Ovary (tissue), 9 donors: ENCODE measurements around the gene HIPK1. TPM values are rescaled to one million over a fixed set of nuclear protein-coding genes. Genes with fewer than 3 reads are reported as not detected.

Experiments
- DNase-seq, 5 donors: peaks; one replicate each; pipeline ENCODE4 v3.0.0-alpha.2; 2019 to 2020
- H3K27ac ChIP-seq, 2 donors: fragments of 200-600 bp; one replicate each; pipeline versions ENCODE4 v1.5.1 to v1.8.0; 2019 to 2022
- H3K27me3 ChIP-seq: fragments of 200-600 bp; one replicate; pipeline ENCODE4 v1.8.0; 2022
- H3K36me3 ChIP-seq: fragments of 200-600 bp; sonication (generic); one replicate; pipeline ENCODE4 v1.5.1; 2019
- H3K4me1 ChIP-seq: one replicate; pipeline ENCODE4 v1.8.1; 2013; ENCODE audit warnings: mild to moderate bottlenecking, moderate library complexity; ENCODE audit not compliant: insufficient read depth
- H3K4me3 ChIP-seq: fragments of 200-600 bp; sonication (generic); one replicate; pipeline ENCODE4 v1.5.1; 2017
- H3K9me3 ChIP-seq, 2 donors: fragments of 200-600 bp in 1 of 2; sonication (generic) in 1 of 2; one replicate each; pipeline versions ENCODE4 v1.5.1 to v1.8.1; 2013 to 2019; ENCODE audit warnings: mild to moderate bottlenecking in 1 of 2, moderate library complexity in 1 of 2
- EP300 ChIP-seq: sonication (generic); formaldehyde crosslinking; IDR thresholded peaks from one replicate; pipeline ENCODE4 v1.6.1; 2017; ENCODE audit warnings: antibody characterized with exemption
- POLR2A ChIP-seq: fragments of 450-650 bp; IDR thresholded peaks from one replicate; pipeline ENCODE4 v1.6.1; 2017; ENCODE audit warnings: antibody characterized with exemption, mild to moderate bottlenecking, moderate library complexity
- WGBS, 3 donors: extraction: QIAGEN DNeasy Blood & Tissue Kit in 1 of 3; methylation state at CpG; one replicate each; pipeline versions ENCODE4 v1.1.5 to v1.1.7; 2013 to 2017; 5-methylcytosine and 5-hydroxymethylcytosine counted together
- intact Hi-C, 4 donors: fragments of 100-400 bp; cut with DNase I; formaldehyde crosslinking; loops; one replicate each; pipeline versions ENCODE4 v1.11.0 to v1.15.1; 2022 to 2023
- polyA plus RNA-seq, 2 donors: library from polyadenylated mRNA; stranded (reverse); fragments of 200-250 nt in 1 of 2; fragments of 350-450 nt in 1 of 2; fragmentation: Illumina TruSeq in 1 of 2; extraction: RNeasy Lipid Tissue Mini Kit (QIAGEN cat#74804) in 1 of 2; gene quantifications; one replicate each; pipeline ENCODE4 v1.2.3, GENCODE V29; 2013 to 2014
- total RNA-seq, 7 donors: library from RNA; depleted of rRNA in 2 of 7; stranded (reverse); fragments of >200 nt in 2 of 7; fragmentation: NEBNext Ultra II Directional in 3 of 7; extraction: Animal tissue kit (Norgen Biotek cat#: 25700) in 3 of 7; gene quantifications; one replicate each; pipeline versions ENCODE4 v1.1.0 to v1.2.4, GENCODE V29; 2016 to 2023
- TF ChIP-seq, protein P1 (sequence below), 3 donors: fragments of 450-650 bp in 2 of 3; fragments of 200-600 bp in 1 of 3; IDR thresholded peaks; one replicate each; pipeline versions ENCODE4 v1.5.1 to v1.8.0; 2016 to 2022; ENCODE audit warnings: antibody characterized with exemption in 3 of 3, mild to moderate bottlenecking in 1 of 3
- donor health status: DM: no; HTN: no; CAD: no; lungs with moderate emphysema.
- donor health status: DM: no; HTN: no; CAD: no.
- donor health status: Bipolar disorder and iron deficiency.
- donor health status: DM: yes; HTN: yes; CAD: no.
- donor health status: DM: no; HTN: no; CAD: no.
- donor health status: DM: yes; HTN: yes; CAD: no.

Gene HIPK1
- total and polyA plus RNA-seq, 9 donors, result 17.5 to 77.0 (median 61.7) TPM

- H3K27me3 ChIP-seq, result no peaks in the 10 kb centered on the region
- no peak overlapping the region for H3K4me3 ChIP-seq
- H3K36me3 ChIP-seq, result no peaks in the 10 kb centered on the region
- peaks cover 1% of the 10 kb centered on the region for H3K4me1 ChIP-seq
- intact Hi-C loops, result loop anchor here in 2 of 4 donors (10.0 kb wide), 2 partner anchors 146 to 216 kb away; partner anchors contain the start of gene PHTF1 (in 1 of the 2)
- 73 to 93% (median 91%) methylated on average over 3 of the region's 3 CpGs for WGBS, 3 donors
- H3K9me3 ChIP-seq, result no peaks in the 10 kb centered on the region
- no peak overlapping the region for H3K27ac ChIP-seq
- DNase-seq, result no peak
- TF ChIP-seq POLR2A, result no peak
Observed at GRCh38 chr1:113901191-113901590, 27.9 kb upstream of the HIPK1 start.

DNA sequence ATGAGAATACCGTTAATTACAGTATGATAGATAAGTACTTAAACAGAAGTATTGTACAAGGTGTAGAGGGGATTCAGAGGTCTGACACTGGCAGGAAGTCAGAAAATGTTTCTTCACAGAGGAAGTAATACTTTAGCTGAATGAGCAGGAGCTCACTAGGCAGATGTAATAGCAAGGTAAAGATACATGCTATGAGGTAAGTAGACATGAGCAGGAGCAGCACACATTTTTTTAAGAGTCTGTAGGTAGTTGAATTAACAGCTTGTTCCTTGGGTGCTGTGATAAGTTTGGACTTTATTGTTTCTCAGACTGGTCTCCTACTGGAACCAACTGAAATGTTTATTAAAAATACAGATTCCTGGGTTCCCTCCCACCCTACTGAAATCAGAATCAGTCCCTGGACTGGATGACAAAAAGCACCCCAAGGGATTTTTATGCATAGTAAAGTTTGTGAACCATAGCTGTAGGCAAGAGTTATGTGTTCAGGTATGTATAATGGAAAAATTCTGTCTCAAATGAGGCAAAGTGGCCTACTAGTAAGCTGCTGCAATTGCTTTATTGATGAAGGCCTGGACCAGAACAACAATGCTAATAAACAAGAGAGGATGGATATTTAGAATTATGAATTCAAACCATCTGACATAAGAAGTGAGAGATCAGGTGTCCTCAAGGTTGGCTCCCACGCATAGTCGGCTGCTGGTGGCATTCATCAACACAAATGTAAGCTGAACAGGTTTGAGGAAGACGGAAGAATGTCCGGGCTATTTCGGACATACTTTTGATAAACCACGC is 25.4 kb upstream of the HIPK1 start:
- TF ChIP-seq, protein P1, sequence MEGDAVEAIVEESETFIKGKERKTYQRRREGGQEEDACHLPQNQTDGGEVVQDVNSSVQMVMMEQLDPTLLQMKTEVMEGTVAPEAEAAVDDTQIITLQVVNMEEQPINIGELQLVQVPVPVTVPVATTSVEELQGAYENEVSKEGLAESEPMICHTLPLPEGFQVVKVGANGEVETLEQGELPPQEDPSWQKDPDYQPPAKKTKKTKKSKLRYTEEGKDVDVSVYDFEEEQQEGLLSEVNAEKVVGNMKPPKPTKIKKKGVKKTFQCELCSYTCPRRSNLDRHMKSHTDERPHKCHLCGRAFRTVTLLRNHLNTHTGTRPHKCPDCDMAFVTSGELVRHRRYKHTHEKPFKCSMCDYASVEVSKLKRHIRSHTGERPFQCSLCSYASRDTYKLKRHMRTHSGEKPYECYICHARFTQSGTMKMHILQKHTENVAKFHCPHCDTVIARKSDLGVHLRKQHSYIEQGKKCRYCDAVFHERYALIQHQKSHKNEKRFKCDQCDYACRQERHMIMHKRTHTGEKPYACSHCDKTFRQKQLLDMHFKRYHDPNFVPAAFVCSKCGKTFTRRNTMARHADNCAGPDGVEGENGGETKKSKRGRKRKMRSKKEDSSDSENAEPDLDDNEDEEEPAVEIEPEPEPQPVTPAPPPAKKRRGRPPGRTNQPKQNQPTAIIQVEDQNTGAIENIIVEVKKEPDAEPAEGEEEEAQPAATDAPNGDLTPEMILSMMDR (IDR thresholded peaks at IDR 0.05), result no peak
- no peak for TF ChIP-seq EP300
- no peak for TF ChIP-seq POLR2A
- DNase-seq, result no peak
- intact Hi-C loops, result loop anchor here in 3 of 4 donors (2.0 to 10.0 kb wide), 3 partner anchors 25 to 219 kb away; partner anchors contain the start of genes HIPK1 (in 2 of the 3) and PHTF1 (in 1 of the 3)
- no peaks in the 10 kb centered on the region for H3K9me3 ChIP-seq
- peaks cover 2% of the 10 kb centered on the region for H3K4me1 ChIP-seq
- peak overlapping the region; percentile 71 for H3K4me3 ChIP-seq
- no peaks in the 10 kb centered on the region for H3K36me3 ChIP-seq
- 13 to 16% (median 14%) methylated on average over 7 of the region's 7 CpGs for WGBS, 3 donors
- peak overlapping the region; percentile 77 to 86 for H3K27ac ChIP-seq
- no peaks in the 10 kb centered on the region for H3K27me3 ChIP-seq

DNA sequence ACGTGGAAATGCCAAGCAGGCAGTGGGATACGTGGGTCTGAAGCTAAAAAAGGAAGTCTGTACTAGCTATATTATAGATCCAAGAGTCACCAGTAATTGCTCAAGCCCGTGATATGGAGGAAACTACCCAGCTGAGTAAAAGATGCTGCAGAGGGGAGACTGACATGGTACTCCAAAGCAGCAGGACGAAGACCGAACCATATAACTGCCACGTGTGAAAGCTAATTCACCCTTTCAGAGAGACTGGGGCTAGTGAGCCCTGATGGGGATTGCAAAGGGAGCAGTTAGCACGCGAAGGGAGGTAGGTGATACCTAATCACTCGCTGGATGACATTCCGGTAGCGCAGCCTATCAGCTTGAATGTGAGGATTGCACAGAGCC is 24.8 kb upstream of the HIPK1 start:
- no peak for DNase-seq
- H3K4me1 ChIP-seq, result peaks cover 2% of the 10 kb centered on the region
- H3K9me3 ChIP-seq, result no peaks in the 10 kb centered on the region
- no peaks in the 10 kb centered on the region for H3K36me3 ChIP-seq
- no peak for TF ChIP-seq POLR2A
- TF ChIP-seq EP300, result no peak
- TF ChIP-seq, protein P1 (IDR thresholded peaks at IDR 0.05), result no peak
- H3K4me3 ChIP-seq, result peak overlapping the region; percentile 71
- H3K27ac ChIP-seq, result peak overlapping the region; percentile 77 to 86
- intact Hi-C loops, result loop anchor here in 3 of 4 donors (2.0 to 10.0 kb wide), 3 partner anchors 25 to 219 kb away; partner anchors contain the start of genes HIPK1 (in 2 of the 3) and PHTF1 (in 1 of the 3)
- no peaks in the 10 kb centered on the region for H3K27me3 ChIP-seq
- WGBS, 3 donors, result 0 to 1% (median 0%) methylated on average over 11 of the region's 11 CpGs

DNA sequence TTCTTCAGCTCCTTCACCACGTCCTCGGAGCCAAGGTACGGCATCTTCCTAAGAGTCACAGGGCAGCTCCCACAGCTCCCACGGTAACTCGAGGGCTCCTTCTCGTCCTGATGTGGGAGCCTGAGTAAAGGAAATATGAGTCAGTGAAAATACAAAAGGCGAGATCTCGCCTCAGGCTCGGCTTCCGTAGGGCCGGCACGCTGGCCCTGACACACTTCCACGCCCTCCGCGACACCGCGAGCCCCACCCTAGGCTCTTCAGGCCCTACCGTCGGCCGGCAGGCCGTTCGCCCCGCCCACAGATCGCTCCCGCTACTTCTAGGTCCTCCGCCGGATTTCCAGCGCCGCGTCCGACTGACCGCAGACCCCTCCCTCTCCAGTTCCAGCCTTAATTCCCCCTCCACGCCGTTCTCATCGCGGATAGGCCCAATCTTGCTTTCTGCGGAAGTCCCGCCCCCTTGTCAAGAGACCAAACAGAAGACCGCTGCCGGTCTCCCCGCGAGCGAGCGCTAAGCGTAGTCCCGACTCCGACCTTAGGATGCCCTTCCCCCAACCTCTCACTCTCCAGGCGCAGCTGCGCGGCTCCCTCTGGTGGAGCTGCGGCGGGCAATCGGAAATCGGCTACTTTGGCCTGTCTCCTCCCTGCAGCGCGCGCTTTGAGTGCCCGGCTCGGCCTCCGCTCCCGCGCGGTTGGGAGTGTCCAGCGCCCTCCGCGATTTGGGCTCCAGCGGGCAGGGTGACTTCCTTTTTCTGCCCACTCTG is 24.3 kb upstream of the HIPK1 start, which contains the start of the genes AP4B1 and DCLRE1B:
TSS of gene AP4B1 (minus strand) at position 126 of the 761 bp plus-strand sequence. CDS start at position 44, 82 bp downstream.
TSS of gene DCLRE1B (plus strand) at position 653 of the 761 bp plus-strand sequence. CDS start 261 bp downstream, outside the sequence.
- WGBS, 3 donors, result 0 to 1% (median 0%) methylated on average over 62 to 67 of the region's 67 CpGs
- intact Hi-C loops, result loop anchor here in 3 of 4 donors (2.0 to 10.0 kb wide), 3 partner anchors 24 to 220 kb away; partner anchors contain the start of genes HIPK1 (in 2 of the 3) and PHTF1 (in 1 of the 3)
- Histone ChIP-seq H3K27me3 (no peaks in the 10 kb centered on the region), H3K9me3 (no peaks in the 10 kb centered on the region), H3K36me3 (no peaks in the 10 kb centered on the region), H3K27ac (peak within 1 kb of the TSS; percentile 77 to 86), H3K4me1 (peaks cover 2% of the 10 kb centered on the region), H3K4me3 (peak within 1 kb of the TSS; percentile 71)
- DNase-seq, result peak; percentile 97 to 99 (median 98)
- TF ChIP-seq POLR2A (peak; percentile 54), EP300 (no peak)
- TF ChIP-seq, protein P1 (IDR thresholded peaks at IDR 0.05), result peak; percentile 77 to 93 (median 90)
